ENCODE measurements around the gene ADGRB2. TPM values are rescaled to one million over a fixed set of nuclear protein-coding genes. Genes with fewer than 3 reads are reported as not detected.

The ADGRB2 gene
- total RNA-seq, 4 donors from 2014 or later, result 0.77 to 31.0 (median 3.7) TPM; not detected in 1

- peak; percentile 43 to 61 for DNase-seq
- Histone ChIP-seq H3K27ac (no peak overlapping the region), H3K9me3 (no peaks in the 10 kb centered on the region), H3K4me1 (peaks cover 0 to 28% of the 10 kb centered on the region in 2 donors), H3K36me3 (no peaks in the 10 kb centered on the region), H3K4me3 (peak overlapping the region; percentile 33 to 42), H3K27me3 (no peaks in the 10 kb centered on the region)
- TF ChIP-seq, protein P1, sequence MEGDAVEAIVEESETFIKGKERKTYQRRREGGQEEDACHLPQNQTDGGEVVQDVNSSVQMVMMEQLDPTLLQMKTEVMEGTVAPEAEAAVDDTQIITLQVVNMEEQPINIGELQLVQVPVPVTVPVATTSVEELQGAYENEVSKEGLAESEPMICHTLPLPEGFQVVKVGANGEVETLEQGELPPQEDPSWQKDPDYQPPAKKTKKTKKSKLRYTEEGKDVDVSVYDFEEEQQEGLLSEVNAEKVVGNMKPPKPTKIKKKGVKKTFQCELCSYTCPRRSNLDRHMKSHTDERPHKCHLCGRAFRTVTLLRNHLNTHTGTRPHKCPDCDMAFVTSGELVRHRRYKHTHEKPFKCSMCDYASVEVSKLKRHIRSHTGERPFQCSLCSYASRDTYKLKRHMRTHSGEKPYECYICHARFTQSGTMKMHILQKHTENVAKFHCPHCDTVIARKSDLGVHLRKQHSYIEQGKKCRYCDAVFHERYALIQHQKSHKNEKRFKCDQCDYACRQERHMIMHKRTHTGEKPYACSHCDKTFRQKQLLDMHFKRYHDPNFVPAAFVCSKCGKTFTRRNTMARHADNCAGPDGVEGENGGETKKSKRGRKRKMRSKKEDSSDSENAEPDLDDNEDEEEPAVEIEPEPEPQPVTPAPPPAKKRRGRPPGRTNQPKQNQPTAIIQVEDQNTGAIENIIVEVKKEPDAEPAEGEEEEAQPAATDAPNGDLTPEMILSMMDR (IDR thresholded peaks at IDR 0.05), result peak; percentile 52 to 73 (median 72)
- TF ChIP-seq POLR2A (IDR thresholded peaks at IDR 0.05), result no peak
- intact Hi-C loops (cut with DNase I; ENCODE audit: low total_unique reads), result no loop called here
Measured at GRCh38 chr1:31762726-31763670, 1.1 kb downstream of the ADGRB2 start.

DNA sequence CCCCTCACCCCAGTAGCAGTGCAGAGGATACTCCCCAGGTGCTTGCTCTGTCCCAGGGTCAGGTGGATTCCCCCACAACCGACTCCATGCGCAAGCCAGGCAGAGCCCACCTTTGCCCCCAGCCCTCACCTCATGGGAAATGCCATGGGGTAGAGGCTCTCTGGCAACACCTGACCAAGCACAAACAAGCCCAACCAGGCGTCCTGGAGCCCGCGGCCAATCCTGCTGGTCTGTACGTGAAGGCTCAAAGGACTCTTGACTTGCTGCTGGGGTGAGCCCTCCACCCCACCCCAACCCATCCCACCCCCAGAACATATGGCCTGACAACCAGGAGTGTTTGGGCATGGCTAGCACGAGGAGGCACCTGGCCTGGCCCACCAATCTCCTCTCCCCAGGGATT is 1.8 kb downstream of the ADGRB2 start:
- H3K4me1 ChIP-seq, result peaks cover 0 to 28% of the 10 kb centered on the region in 2 donors
- H3K27ac ChIP-seq, result no peak overlapping the region
- TF ChIP-seq, protein P1 (IDR thresholded peaks at IDR 0.05), result no peak
- TF ChIP-seq POLR2A (IDR thresholded peaks at IDR 0.05), result no peak
- intact Hi-C loops (cut with DNase I; ENCODE audit: low total_unique reads), result no loop called here
- H3K4me3 ChIP-seq, result no peak overlapping the region
- H3K27me3 ChIP-seq, result no peaks in the 10 kb centered on the region
- H3K36me3 ChIP-seq, result no peaks in the 10 kb centered on the region
- no peak for DNase-seq
- H3K9me3 ChIP-seq, result no peaks in the 10 kb centered on the region

- Histone ChIP-seq H3K27ac (no peak overlapping the region), H3K36me3 (no peaks in the 10 kb centered on the region), H3K9me3 (no peaks in the 10 kb centered on the region), H3K27me3 (no peaks in the 10 kb centered on the region), H3K4me1 (peaks cover 0 to 28% of the 10 kb centered on the region in 2 donors), H3K4me3 (no peak overlapping the region)
- TF ChIP-seq, protein P1 (IDR thresholded peaks at IDR 0.05), result no peak
- no peak for TF ChIP-seq POLR2A (IDR thresholded peaks at IDR 0.05)
- intact Hi-C loops (cut with DNase I; ENCODE audit: low total_unique reads), result no loop called here
- no peak for DNase-seq
Measured at GRCh38 chr1:31761883-31762282, 2.3 kb downstream of the ADGRB2 start.

GRCh38 chr1:31760471-31761470 is 3.4 kb downstream of the ADGRB2 start:
- peak; percentile 62 to 68 for DNase-seq
- no peaks in the 10 kb centered on the region for H3K36me3 ChIP-seq
- TF ChIP-seq, protein P1 (IDR thresholded peaks at IDR 0.05), result no peak
- peak in 1 of 2 donors; percentile 10 for TF ChIP-seq POLR2A (IDR thresholded peaks at IDR 0.05)

More at GRCh38 chr1:31760471-31761470, 3.4 kb downstream of the ADGRB2 start:
- Histone ChIP-seq H3K4me3 (peak overlapping the region; percentile 53 to 59), H3K4me1 (peaks cover 0 to 28% of the 10 kb centered on the region in 2 donors), H3K27ac (peak overlapping the region in 1 of 2 donors; percentile 28), H3K9me3 (no peaks in the 10 kb centered on the region), H3K27me3 (no peaks in the 10 kb centered on the region)
- intact Hi-C loops (cut with DNase I; ENCODE audit: low total_unique reads), result no loop called here
